ENCODE results near the gene FAS. TPM values are rescaled to one million over a fixed set of nuclear protein-coding genes. Genes with fewer than 3 reads are reported as not detected.

The FAS gene
- total RNA-seq, 2 donors from 2014 or later: 80.0 to 82.8 TPM

DNA sequence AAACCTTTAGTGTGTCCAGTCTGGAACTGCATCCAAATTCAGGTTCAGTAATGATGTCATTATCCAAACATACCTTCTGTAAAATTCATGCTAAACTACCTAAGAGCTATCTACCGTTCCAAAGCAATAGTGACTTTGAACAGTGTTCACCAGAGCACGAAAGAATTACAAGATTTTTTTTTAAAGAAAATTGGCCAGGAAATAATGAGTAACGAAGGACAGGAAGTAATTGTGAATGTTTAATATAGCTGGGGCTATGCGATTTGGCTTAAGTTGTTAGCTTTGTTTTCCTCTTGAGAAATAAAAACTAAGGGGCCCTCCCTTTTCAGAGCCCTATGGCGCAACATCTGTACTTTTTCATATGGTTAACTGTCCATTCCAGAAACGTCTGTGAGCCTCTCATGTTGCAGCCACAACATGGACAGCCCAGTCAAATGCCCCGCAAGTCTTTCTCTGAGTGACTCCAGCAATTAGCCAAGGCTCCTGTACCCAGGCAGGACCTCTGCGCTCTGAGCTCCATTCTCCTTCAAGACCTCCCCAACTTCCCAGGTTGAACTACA is 694 bp upstream of the FAS start:
- Mint-ChIP-seq H3K27ac (peak overlapping the region; percentile 99), H3K4me3 (peak overlapping the region; percentile 94), H3K27me3 (no peaks in the 10 kb centered on the region), H3K36me3 (ENCODE audit: low read depth) (peaks cover 3% of the 10 kb centered on the region), H3K4me1 (peaks cover 51% of the 10 kb centered on the region)
- no peaks in the 10 kb centered on the region for H3K9me3 ChIP-seq (ENCODE audit: control insufficient read depth, low read length, poor library complexity, severe bottlenecking)
- ATAC-seq (no peak), DNase-seq (no peak)

- peak; percentile 47 for ATAC-seq
- H3K27ac Mint-ChIP-seq: peak overlapping the region; percentile 99
- DNase-seq: peak; percentile 26 to 53 (median 46)
Observed at GRCh38 chr10:88991161-88991898, 732 bp downstream of the FAS start.

GRCh38 chr10:88991899-88992320 is 1.3 kb downstream of the FAS start:
- H3K36me3 Mint-ChIP-seq (ENCODE audit: low read depth): peaks cover 3% of the 10 kb centered on the region
- H3K27me3 Mint-ChIP-seq: no peaks in the 10 kb centered on the region
- peak overlapping the region; percentile 94 for H3K4me3 Mint-ChIP-seq
- H3K4me1 Mint-ChIP-seq: peaks cover 59% of the 10 kb centered on the region
- peak overlapping the region; percentile 99 for H3K27ac Mint-ChIP-seq
- DNase-seq (no peak), ATAC-seq (no peak)
- H3K9me3 ChIP-seq (ENCODE audit: control insufficient read depth, low read length, poor library complexity, severe bottlenecking): no peaks in the 10 kb centered on the region

More at GRCh38 chr10:88991161-88991898, 732 bp downstream of the FAS start:
- Mint-ChIP-seq H3K4me3 (peak overlapping the region; percentile 94), H3K4me1 (peaks cover 58% of the 10 kb centered on the region), H3K36me3 (ENCODE audit: low read depth) (peaks cover 3% of the 10 kb centered on the region), H3K27me3 (no peaks in the 10 kb centered on the region)
- no peaks in the 10 kb centered on the region for H3K9me3 ChIP-seq (ENCODE audit: control insufficient read depth, low read length, poor library complexity, severe bottlenecking)

- Mint-ChIP-seq H3K4me3 (peak overlapping the region; percentile 89), H3K4me1 (peaks cover 59% of the 10 kb centered on the region), H3K27ac (peak overlapping the region; percentile 99), H3K36me3 (ENCODE audit: low read depth) (peaks cover 3% of the 10 kb centered on the region), H3K27me3 (no peaks in the 10 kb centered on the region)
- ATAC-seq (no peak), DNase-seq (no peak)
- no peaks in the 10 kb centered on the region for H3K9me3 ChIP-seq (ENCODE audit: control insufficient read depth, low read length, poor library complexity, severe bottlenecking)
Observed at GRCh38 chr10:88992921-88993524, 2.4 kb downstream of the FAS start.

DNA sequence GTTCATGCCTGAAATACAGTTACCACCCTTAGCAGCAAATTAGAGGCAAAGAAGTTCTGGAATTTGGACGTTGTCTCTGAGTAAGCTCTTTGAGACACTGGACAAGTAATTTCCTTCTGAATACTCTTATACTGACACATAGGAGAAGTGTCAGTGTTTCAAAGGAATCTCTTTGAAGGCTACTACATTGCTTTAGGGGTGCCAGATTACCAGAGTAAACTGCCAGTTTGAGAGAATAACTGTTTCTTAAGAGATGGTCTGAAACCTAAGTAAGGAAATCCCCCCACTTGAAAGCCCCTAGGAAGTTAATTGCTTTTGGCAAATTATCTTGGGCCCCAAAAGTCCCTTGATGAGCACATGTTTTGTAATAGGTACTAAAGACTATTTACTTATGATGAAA is 3.4 kb downstream of the FAS start:
- no peaks in the 10 kb centered on the region for H3K9me3 ChIP-seq (ENCODE audit: control insufficient read depth, low read length, poor library complexity, severe bottlenecking)
- no peak for DNase-seq
- Mint-ChIP-seq H3K4me3 (peak overlapping the region; percentile 71), H3K27ac (peak overlapping the region; percentile 99), H3K36me3 (ENCODE audit: low read depth) (peaks cover 3% of the 10 kb centered on the region), H3K27me3 (no peaks in the 10 kb centered on the region), H3K4me1 (peaks cover 57% of the 10 kb centered on the region)
- peak; percentile 2 for ATAC-seq

- ATAC-seq: no peak
- peaks cover 52% of the 10 kb centered on the region for H3K4me1 Mint-ChIP-seq
- no peaks in the 10 kb centered on the region for H3K9me3 ChIP-seq (ENCODE audit: control insufficient read depth, low read length, poor library complexity, severe bottlenecking)
- peaks cover 3% of the 10 kb centered on the region for H3K36me3 Mint-ChIP-seq (ENCODE audit: low read depth)
- no peak for DNase-seq
- no peaks in the 10 kb centered on the region for H3K27me3 Mint-ChIP-seq
- peak overlapping the region; percentile 99 for H3K27ac Mint-ChIP-seq
- peak overlapping the region; percentile 87 for H3K4me3 Mint-ChIP-seq
Observed at GRCh38 chr10:88995156-88995876, 4.7 kb downstream of the FAS start.

GRCh38 chr10:88996927-88997326 is 6.3 kb downstream of the FAS start:
- peak; percentile 66 for ATAC-seq
- Mint-ChIP-seq H3K4me1 (peaks cover 60% of the 10 kb centered on the region), H3K4me3 (peak overlapping the region; percentile 82), H3K27ac (peak overlapping the region; percentile 99), H3K36me3 (ENCODE audit: low read depth) (no peaks in the 10 kb centered on the region), H3K27me3 (no peaks in the 10 kb centered on the region)
- DNase-seq: no peak
- H3K9me3 ChIP-seq (ENCODE audit: control insufficient read depth, low read length, poor library complexity, severe bottlenecking): no peaks in the 10 kb centered on the region

- Mint-ChIP-seq H3K36me3 (ENCODE audit: low read depth) (peaks cover under 1% of the 10 kb centered on the region), H3K4me1 (peaks cover 60% of the 10 kb centered on the region), H3K27ac (peak overlapping the region; percentile 99), H3K27me3 (no peaks in the 10 kb centered on the region), H3K4me3 (peak overlapping the region; percentile 90)
- DNase-seq (no peak), ATAC-seq (peak; percentile 15)
- H3K9me3 ChIP-seq (ENCODE audit: control insufficient read depth, low read length, poor library complexity, severe bottlenecking): no peaks in the 10 kb centered on the region
Observed at GRCh38 chr10:88999625-89000024, 9.0 kb downstream of the FAS start.

DNA sequence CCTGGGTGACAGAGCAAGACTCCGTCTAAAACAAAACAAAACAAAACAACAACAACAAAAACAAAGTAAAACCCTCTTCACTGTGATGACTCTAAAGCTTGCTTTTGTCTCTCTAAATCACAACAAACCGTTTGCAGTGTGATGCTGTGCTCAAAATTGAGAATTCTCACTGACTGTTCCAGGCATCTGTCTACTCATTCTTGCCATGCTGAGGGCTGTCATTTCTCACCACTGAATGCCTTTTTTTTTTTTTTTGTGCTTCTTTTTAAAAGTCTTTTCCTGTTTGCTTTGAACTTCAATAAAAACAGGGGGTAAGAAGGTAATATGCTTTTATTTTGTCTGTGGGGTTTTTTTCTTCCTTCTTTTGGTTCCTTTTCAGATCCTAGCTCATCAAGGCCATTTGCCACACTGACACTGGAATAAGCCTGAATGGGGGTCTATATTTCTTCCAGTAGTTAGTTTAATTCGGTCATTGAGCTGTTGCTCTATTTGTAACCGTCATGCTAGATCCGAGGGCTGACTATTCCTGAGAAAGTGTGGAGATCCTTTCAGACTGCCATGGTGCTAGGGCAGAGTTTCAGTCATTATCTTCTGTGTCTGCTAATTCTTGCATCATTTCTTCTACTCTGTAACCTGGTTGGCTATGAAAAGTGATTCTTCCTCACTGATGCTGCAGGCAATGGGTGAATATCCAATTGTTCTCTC is 10.6 kb downstream of the FAS start:
- DNase-seq: no peak
- H3K4me1 Mint-ChIP-seq: peaks cover 52% of the 10 kb centered on the region
- H3K27ac Mint-ChIP-seq: peak overlapping the region; percentile 99
- peaks cover 4% of the 10 kb centered on the region for H3K36me3 Mint-ChIP-seq (ENCODE audit: low read depth)
- no peaks in the 10 kb centered on the region for H3K9me3 ChIP-seq (ENCODE audit: control insufficient read depth, low read length, poor library complexity, severe bottlenecking)
- ATAC-seq: peak; percentile 59
- H3K4me3 Mint-ChIP-seq: peak overlapping the region; percentile 90
- H3K27me3 Mint-ChIP-seq: no peaks in the 10 kb centered on the region

DNA sequence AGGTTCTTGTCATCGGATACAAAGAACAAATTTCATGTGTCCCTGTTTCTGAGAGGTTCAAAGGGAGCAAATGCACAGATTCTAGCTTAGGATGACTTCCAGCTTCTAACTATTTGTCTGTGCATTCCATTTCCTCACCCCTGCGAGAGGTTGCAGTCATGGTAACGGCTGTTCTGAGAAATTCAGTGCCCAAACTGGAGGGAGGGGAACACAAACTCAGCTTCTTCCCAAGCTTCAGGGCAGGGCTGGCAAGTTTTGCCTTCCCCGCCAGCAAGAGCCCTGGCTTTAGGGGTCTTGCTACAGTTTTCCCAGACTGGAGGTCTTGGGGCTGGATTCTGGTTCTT is 11.1 kb downstream of the FAS start:
- Mint-ChIP-seq H3K36me3 (ENCODE audit: low read depth) (peaks cover 6% of the 10 kb centered on the region), H3K4me3 (peak overlapping the region; percentile 90), H3K27ac (peak overlapping the region; percentile 99), H3K27me3 (no peaks in the 10 kb centered on the region), H3K4me1 (peaks cover 51% of the 10 kb centered on the region)
- DNase-seq: no peak
- no peaks in the 10 kb centered on the region for H3K9me3 ChIP-seq (ENCODE audit: control insufficient read depth, low read length, poor library complexity, severe bottlenecking)
- ATAC-seq: peak; percentile 27

- Mint-ChIP-seq H3K4me3 (peak overlapping the region; percentile 90), H3K27me3 (no peaks in the 10 kb centered on the region), H3K36me3 (ENCODE audit: low read depth) (peaks cover 6% of the 10 kb centered on the region), H3K4me1 (peaks cover 48% of the 10 kb centered on the region), H3K27ac (peak overlapping the region; percentile 99)
- H3K9me3 ChIP-seq (ENCODE audit: control insufficient read depth, low read length, poor library complexity, severe bottlenecking): no peaks in the 10 kb centered on the region
- DNase-seq (no peak), ATAC-seq (peak; percentile 22)
Observed at GRCh38 chr10:89002226-89002978, 11.8 kb downstream of the FAS start.

- Mint-ChIP-seq H3K4me1 (peaks cover 47% of the 10 kb centered on the region), H3K36me3 (ENCODE audit: low read depth) (peaks cover 6% of the 10 kb centered on the region), H3K4me3 (no peak overlapping the region), H3K27me3 (no peaks in the 10 kb centered on the region), H3K27ac (peak overlapping the region; percentile 99)
- ATAC-seq (peak; percentile 15), DNase-seq (no peak)
- no peaks in the 10 kb centered on the region for H3K9me3 ChIP-seq (ENCODE audit: control insufficient read depth, low read length, poor library complexity, severe bottlenecking)
Observed at GRCh38 chr10:89003344-89003743, 12.7 kb downstream of the FAS start.
